CD4-positive, alpha-beta T cell treated with Interleukin-21 for 1 hour (primary cell): ENCODE measurements around the gene TEX47.
A peak's percentile ranks its signal among the peaks of the same experiment; 100 is the strongest.

Source experiments
- DNase-seq: peaks from one replicate; pipeline ENCODE4 v3.0.0-alpha.2; 2020

Gene TEX47

DNA sequence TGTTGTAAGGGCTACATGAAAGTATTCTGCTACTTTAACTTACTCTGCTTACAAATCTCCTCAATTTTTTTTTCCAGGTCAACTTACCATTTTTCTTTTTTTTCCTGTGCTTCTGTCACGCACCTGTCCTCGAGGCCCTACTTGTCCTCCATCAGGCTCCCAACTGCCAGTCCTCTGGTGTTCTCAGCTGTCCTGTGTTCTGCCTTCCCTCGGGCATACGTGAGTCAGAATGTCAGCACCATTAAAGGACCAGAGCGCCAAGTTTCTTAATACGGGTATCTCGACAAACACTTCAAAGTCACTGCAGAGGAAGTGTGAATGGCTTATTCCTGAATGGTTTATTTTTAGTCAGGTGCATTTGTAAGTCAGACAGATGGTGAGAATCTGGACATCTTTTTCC, at the start of gene TEX47:
Gene TEX47, minus strand, starts transcription at position 185 of the 400 bp plus-strand sequence. CDS start 795 bp downstream, outside the sequence.
- no peak for DNase-seq

DNA sequence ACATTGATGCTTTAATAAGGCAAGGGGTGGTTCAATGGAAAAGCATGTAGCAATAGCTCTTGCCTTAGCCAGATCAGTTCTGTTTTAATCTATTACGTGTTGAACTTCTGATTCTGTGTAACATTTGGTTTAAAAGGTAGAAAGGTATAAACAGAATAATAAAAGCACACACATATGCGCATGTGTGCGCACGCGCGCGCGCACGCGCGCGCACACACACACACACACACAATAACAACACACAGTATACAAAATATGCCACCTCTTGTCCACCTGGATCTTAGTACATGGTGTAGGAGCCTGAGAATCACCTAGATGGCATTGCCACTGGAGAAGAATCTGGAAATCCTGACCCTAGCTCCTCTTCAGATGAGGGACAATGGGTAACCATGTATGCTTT, 49.6 kb upstream of the TEX47 start:
- no peak for DNase-seq

DNA sequence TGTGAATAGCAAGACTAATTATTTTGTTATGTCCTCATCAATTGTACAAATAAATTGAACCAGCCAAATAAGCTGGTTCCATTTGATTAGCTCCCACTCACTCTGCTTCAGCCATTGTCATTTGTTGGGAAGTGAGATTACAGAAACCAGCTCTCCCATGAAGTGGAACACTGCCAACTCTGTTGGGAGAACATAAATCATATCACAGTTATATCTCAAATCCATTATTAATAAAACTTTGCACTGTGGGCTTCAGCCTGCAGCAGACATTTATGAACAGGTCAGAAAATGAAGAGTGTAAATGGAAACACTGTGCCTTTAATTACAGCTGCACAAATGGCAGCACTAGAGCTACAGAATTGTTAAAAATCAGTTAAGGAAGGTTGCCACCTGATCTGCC, 46.7 kb upstream of the TEX47 start:
- no peak for DNase-seq

DNA sequence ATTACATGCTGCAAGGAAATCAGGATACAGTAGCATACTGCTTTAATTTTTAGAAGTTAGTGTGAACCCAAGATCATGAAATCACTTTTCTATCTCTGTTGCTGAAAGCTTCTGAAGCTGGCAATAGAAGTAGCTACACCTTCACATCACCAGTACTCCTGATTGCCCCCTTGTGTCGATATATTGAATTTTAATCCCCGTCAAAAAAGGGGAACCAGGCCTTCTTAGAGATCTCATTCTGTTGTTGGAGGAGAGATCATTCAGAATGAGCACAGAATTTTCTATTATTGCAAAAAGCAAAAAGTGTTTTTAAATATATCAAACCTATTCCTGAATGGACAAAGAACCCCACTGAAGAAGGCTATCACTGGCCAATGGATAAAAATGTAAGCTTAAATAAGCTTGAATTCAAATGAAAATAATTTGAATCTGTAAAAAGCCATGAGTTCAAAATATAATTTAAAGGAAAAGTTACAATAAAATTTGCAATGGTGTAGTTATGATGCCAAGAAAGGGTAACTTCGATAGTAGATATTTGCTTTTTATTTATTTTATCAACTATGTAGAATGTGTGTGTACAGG, 39.7 kb upstream of the TEX47 start:
- no peak for DNase-seq

DNA sequence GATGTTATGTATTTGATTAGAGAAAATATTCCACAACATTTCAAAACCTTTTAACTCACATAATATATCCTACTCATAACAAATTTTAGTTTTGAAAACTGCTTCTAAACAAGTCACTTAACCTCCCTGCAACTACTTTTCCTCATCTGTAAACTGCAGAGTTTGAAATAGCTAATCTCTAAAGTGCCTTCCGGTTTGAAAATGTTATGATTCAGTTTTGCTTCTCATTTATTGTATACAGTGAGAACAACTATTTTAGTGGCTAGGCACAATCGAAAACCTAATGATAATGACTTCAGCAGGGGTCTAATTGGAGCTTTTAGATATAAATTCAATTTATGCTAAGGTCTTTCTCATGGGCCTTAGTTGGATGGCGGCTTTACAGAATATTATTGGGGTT, 30.7 kb upstream of the TEX47 start:
- no peak for DNase-seq

DNA sequence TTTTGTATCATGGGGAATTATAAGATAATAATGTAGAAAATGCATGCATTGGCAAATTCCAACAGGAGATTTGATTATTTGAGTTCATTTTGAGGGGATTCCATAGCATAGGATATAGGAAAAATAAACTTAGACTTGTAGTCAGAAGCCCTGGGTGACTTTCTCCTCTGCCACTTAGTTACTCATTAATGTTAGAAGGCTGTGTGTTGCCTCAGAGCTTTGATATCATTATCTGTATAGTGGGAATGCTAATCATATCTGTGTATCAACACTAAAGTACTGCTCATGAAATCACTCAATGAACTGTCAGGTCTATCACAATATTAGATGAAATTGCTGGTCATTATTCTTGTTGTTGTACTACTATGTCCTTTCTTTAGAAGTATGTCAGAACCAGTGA, 23.0 kb upstream of the TEX47 start:
- DNase-seq: no peak

DNA sequence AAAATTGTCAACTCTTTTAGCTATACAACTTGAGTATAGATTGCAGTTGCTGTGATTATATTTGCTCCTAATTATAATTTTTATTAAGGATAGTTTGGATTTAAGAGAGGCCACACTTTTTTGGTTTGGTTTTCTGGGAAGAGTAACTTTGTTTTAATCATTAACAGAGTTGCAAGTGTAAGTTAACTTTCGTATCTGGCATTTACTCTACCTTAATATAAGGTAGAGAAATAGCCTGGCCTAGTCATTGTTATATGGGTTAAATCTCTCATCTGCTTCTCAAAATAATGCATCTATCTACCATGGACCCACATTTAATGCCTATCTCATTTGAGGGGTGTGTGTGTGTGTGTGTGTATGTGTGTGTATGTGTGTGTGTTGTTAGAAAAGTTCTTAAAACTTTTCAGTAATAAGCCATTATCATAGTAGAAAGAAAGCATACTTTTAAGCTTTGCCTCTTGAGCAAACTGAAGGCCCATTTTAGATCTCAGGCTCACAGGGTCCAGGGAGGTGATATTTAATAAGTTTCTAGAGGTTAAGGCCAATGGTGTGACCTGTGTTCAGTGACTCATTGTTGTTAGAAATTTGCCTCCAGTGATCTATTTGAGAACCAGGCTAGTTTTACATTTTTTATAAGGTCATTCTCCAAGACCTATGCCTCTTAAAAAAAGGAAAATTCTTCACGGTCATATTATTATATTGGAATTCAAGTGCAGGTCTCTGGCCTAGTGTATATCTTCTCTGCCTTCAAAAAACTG, 10.9 kb upstream of the TEX47 start:
- no peak for DNase-seq

DNA sequence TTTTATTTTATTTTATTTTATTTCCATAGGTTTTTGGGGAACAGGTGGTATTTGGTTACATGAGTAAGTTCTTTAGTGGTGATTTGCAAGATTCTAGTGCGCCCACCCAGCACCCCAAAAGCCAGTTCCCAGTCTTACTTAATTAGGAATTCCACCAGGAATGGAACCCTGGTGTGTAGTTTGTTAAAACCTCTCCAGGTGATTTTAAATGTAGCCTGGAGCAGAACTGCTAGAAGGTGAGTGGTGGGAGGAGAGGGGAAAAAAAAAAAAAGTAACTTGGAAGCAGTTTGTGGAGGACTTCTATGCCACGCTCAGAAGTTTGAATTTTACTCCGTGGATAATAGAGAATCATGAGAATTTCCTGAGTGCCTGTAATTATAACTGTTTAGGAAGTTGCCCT, 5.5 kb upstream of the TEX47 start:
- no peak for DNase-seq

DNA sequence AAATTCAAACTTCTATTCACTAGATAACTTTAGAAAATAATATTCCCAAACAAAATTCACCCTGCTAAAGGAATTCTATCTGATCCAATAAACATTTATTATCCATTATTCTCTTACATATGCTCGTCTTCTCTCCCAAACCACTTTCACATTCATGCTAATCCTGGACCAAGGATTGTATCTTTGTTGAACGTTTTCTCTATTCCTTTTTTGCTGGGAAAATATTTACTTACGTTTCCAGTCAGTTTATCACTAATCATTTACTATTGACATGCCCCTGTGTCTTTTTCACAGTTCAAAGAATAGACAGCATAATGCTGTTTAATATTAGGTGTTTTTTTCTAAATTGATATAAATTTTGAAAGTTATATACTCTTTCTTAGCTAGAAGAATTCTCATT, 3.2 kb downstream of the TEX47 start:
- no peak for DNase-seq

DNA sequence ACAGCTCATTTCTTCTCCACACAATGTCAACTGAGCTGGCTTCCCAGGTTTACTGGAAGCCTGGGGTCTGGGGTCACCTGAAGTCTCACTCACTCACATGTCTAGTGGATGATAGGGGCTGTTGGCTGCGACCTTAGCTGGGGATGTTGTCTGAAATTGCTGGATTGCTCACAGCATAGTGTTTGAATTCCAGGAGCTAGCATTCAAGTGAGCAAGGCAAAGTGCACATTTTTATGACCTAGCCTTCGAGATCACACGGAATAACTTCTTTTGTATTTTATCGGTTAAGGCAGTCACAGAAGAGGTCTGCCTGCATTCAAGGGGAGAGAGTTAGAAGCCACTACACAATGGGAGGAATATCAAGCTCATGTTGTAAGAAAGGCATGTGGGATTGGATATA, 3.6 kb downstream of the TEX47 start:
- no peak for DNase-seq

DNA sequence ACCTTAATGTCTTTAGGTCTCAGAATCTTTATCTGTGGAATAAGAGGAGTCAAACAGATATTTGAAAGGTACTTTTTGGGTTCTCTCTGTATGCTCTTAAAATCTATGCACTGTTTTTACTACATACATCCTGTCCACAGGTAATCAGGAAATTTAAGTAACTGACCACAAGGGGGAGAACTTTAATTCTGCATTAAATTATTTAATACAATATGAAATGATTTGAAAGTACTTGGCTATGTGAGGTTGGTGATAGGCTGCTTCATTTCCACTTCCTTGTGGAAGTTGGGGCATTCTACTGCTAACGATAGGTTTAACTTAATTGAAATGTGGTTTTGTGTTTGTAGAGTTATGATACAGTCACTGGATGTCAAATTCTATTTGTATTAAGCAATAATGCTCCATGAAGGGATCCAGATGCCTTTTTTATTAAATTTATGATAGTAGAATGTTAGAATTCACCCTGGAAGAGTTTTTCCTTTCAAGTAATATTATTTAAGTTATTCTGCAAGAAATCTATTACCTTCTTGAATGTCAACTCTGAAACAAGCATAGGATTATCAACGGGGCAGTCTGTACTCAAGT, 6.0 kb downstream of the TEX47 start:
- peak; percentile 17 for DNase-seq

DNA sequence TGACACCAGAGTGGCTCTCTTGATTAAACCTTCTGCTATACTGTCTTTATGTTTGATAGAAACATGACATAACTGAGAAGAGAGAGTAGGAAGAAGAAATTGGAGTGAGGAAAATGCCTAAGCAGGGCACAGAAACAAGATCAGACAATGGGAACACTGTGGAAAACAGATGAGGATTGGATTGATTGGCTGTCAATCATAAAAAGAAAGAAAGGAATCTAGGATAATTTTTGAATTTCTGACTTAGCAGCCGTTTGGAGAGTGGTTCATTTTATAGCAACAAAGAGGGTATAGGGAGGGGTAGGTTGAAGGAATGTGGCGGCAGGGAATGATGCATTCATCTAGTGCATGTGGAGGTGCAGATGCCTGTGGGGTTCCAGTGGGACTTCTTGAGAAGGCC, 7.8 kb downstream of the TEX47 start:
- no peak for DNase-seq

DNA sequence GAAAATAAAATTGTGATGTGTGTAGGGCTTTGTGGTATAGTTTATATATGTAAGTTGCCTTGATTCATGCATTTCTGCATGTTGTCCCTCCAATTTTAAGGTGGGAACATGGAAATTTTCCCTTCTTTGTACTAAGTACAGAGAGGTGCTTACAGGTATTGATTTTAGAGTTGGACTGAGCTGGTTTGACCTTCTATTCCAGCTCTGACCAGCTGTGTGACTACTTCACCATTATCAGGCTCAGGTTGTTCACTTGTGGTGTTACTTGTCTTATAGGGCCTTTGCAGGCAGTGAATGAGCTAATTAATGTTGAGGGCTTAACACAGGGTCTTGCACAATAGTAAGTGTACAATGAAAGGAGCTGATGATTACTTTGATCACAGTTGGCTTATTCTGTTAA, 19.7 kb downstream of the TEX47 start:
- DNase-seq: no peak

DNA sequence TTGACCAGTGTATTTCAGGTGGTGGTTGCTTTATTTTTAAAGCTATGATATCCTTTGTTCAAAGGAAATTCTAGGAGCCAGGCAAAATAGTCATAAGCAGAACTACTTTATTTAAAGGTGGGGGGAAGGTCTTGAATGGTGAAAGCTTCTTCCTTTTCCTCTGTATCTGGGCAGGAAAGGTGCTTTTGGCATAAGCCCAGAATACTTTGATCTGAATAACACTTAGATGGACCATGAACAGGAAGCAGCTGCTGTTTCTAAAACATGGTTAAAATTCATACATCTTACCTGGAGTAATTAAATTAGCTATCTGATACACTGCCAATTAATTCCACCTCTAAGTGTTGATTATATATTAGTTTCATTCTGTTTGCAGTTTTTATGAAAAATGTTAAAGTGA, 22.8 kb downstream of the TEX47 start:
- DNase-seq: no peak

DNA sequence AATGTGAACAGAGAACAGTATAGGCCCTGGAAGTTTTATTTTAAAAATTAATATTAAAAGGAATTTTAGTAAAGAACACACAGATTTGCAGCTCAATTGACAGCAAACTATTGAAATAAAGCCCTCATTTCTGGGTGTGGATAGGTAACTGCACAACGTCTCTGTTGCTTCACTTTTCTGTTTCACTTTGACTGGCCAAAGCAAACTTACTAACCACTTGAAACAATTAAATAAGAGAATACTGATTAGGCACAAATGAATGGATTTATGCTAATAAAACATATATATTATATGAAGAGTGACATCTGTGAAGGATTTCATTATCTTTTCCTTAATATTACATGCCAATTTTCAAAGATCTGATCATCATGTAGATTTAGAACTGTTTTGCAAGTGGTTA, 24.1 kb downstream of the TEX47 start:
- no peak for DNase-seq

DNA sequence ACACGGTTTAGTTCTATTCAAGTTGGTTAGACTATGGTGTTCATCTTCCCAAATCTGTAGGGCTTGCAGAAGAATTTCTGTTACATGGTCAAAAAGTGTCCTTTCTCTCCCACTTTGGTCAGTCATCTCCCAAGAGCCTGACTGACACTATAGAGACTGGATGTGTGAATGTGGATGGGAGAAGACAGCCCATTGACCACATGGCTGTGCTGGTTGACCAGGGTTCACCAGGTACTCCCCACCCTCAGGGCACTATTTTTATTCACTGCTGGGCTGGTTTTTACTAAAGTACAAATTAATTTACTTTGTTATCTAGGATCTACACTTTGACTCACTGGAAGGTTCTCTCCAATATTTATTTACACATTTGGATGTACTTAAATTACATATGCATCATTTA, 33.8 kb downstream of the TEX47 start:
- no peak for DNase-seq

DNA sequence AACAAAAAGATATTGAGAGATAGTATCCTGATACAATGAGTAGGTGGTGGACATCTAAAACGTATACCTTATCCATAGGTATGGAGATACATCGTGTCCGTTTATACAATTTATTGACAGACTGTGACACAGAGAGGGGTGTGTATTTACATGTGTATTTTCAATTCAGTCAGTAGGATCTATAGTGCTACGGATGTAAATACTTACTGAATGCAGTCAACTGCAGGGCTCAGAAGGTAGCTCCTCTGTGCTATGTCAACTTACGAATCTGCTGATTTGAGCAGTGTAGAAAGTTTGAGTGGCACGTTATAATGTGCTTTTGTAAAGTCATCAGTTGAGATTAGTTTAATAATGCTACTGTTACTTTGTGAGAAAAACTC, 35.4 kb downstream of the TEX47 start:
- no peak for DNase-seq

DNA sequence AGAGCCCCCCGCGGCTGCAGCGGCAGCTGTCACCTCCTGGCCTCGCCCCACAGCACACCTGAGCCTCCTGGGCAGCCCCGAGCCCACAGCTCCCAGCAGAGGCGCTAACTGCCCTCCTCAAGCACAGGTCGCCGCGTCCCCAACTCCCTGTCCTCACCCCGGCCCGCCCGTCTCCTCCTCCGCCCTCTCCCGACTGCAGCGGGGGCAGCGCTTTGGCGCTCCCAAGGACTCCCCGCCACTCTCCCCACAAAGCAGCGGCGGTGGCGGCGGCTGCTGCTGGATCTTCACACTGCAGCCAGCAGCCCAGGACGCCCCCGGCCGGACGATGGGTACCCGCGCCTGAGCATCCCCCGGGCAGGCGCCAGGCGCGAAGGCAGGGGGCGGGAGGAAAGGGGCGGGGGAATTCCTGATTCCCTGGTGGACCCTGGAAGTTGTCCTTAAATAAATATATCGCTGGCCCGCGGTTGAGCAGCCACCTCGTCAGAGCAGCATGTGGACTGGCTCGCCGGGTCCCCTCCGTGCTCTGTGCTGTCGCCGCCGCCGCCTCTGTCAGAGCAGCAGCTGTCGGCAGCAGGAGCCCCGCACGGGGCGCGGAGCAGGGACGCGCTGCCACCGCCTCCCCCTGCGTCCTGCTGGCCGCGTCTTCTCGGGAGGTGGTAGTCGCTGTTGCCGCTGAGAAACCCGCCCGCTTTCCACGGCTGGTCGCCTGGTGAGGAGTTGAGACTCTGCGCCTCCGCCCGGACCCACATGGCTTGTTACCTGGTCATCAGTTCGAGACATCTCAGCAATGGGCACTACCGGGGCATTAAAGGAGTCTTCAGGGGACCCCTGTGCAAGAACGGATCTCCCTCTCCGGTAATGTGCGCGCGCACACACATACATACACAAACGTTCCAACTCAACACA, 36.1 kb downstream of the TEX47 start, which contains the start of gene ZNF804B:
Gene ZNF804B, plus strand, starts transcription at position 471 of the 906 bp plus-strand sequence. Its CDS starts 277 bp downstream, at position 748.
- DNase-seq: no peak

DNA sequence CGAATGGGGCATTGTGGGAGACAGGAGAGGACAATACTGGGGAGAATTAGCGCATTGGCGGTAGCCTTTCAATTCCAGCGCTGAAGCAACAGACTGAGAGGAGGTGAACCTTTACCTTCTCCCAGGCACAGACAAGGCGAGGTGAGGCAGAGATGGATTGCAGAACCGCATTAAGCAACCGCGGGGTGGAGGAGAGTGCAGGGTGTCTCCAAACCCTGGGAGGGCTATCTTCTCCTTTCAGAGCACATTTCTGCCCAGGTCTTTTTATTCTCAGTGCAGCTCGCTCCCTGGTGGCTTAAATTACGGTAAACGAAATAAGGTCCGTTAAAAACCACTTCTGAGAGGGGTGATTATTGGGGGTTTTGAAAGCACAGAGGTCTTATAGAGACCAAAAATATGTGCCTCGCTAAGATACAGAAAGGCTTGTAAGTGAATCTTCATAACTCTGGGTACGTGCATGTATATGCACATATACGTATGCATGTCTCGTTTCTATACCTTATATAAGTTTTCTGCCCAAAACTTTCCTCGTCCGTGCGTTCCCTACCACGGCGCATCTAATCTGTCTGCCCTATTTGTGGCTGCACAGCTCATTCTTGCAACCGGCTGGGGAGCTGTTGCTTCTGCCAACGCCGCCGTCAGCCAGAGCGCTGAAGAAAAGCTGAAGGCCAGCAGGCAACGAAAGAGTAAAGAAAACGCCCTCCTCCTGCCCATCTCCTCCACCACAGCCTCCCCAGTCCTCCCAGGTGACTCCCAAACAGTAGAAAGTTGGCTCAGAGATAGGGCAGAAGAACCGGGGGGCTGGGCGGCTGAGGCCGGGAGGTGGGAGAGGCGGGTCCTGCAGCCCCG, 36.9 kb downstream of the TEX47 start:
- no peak for DNase-seq

DNA sequence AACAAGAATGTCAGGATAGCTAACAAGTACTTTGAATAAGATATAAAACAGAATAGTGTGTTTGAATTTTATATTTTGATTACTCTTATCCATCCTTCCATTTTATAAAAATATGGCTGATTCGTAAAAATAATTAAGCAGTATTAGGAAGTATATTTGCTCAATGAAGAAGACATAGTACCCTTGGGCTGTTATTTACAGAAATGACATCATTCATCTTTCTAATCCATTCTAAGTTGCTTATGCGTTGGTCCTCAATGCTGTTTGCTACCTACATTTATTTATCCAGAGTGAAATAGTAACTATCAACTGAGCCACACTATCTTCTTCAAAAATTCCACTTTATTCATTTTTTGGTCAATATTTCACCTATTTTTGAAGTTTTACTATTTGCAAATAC, 38.2 kb downstream of the TEX47 start:
- no peak for DNase-seq

DNA sequence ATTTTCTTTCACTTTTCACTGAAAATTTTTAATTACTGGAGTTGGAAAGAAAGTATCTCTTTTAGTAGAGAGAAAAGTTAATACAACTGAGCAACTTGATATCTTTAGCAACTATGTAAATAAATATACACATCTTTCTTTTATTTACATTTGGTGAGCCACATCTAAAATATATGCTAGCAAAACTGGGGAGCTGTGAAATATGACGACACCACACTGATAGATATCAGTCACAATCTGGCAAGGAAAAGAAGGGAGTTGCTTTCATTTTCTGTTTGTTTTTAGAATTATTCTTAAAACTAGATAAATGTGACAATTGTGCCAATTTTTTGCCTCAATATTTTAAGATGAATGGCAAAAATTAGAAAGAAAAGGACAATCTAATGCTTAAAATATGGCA, 38.7 kb downstream of the TEX47 start:
- no peak for DNase-seq

DNA sequence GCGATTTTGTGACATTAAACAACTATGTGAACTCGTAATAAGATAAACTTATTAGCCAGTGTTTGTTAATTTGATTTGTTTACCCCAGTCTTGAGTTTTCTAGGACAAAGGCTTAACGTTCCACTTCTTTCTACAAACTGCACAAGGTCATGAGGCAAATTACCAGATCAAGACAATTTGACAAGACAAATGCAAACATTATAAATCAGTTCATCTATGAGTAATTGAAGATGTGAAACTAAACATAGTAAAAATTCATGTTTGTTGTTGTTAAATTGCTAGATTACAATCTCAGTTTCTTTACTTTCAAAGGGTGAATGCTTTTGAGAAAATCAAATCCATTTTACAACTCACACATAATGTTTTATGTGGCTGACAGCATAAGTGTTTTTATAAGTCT, 49.4 kb downstream of the TEX47 start:
- DNase-seq: no peak
